NCI-H1436 (cell line): ENCODE data around the gene COL17A1.

Source experiments
- DNase-seq: peaks from one replicate; lab custom pipeline; 2025; lab: John Stamatoyannopoulos, UW

Gene COL17A1

GRCh38 chr10:104033966-104034365 is 51.7 kb downstream of the COL17A1 start:
- no peak for DNase-seq

- no peak for DNase-seq
These were observed 52.2 kb downstream of the COL17A1 start for GRCh38 chr10:104033401-104033930.

- no peak for DNase-seq
These were observed 53.4 kb downstream of the COL17A1 start for GRCh38 chr10:104032144-104032775.

GRCh38 chr10:104031631-104032030 is 54.0 kb downstream of the COL17A1 start:
- no peak for DNase-seq

GRCh38 chr10:104029521-104029860 is 56.2 kb downstream of the COL17A1 start:
- no peak for DNase-seq

- no peak for DNase-seq
These were observed 56.7 kb downstream of the COL17A1 start for GRCh38 chr10:104028823-104029520.

GRCh38 chr10:104028146-104028545 is 57.5 kb downstream of the COL17A1 start:
- DNase-seq, result peak; percentile 6

- DNase-seq, result no peak
These were observed 58.9 kb downstream of the COL17A1 start for GRCh38 chr10:104026762-104027161.

GRCh38 chr10:104025524-104025923 is 60.2 kb downstream of the COL17A1 start:
- no peak for DNase-seq

GRCh38 chr10:104022026-104022425 is 63.7 kb downstream of the COL17A1 start:
- no peak for DNase-seq

GRCh38 chr10:104021246-104021645 is 64.4 kb downstream of the COL17A1 start:
- no peak for DNase-seq

GRCh38 chr10:104020020-104020419 is 65.7 kb downstream of the COL17A1 start:
- DNase-seq, result no peak

- DNase-seq, result no peak
These were observed 67.2 kb downstream of the COL17A1 start for GRCh38 chr10:104018471-104018870.

GRCh38 chr10:104016661-104017060 is 69.0 kb downstream of the COL17A1 start:
- DNase-seq, result no peak

- no peak for DNase-seq
These were observed 71.5 kb downstream of the COL17A1 start for GRCh38 chr10:104014176-104014575.

GRCh38 chr10:104013489-104013888 is 72.2 kb downstream of the COL17A1 start:
- no peak for DNase-seq

GRCh38 chr10:104011904-104012303 is 73.8 kb downstream of the COL17A1 start:
- no peak for DNase-seq

GRCh38 chr10:104005172-104005863 is 80.4 kb downstream of the COL17A1 start:
- no peak for DNase-seq

GRCh38 chr10:104002911-104003310 is 82.8 kb downstream of the COL17A1 start:
- DNase-seq, result no peak

GRCh38 chr10:103998805-103999204 is 86.9 kb downstream of the COL17A1 start:
- no peak for DNase-seq

- no peak for DNase-seq
These were observed 90.5 kb downstream of the COL17A1 start for GRCh38 chr10:103995134-103995533.

- no peak for DNase-seq
These were observed 94.1 kb downstream of the COL17A1 start for GRCh38 chr10:103991393-103992128.
